Muscle of leg (tissue), 11 donors: ENCODE data around the gene RNF113A. TPM values are rescaled to one million over a fixed set of nuclear protein-coding genes. Genes with fewer than 3 reads are reported as not detected.
"Not testable (repeated sequence)": the region's sequence is repeated elsewhere in the genome, so short reads cannot be mapped to it uniquely, and the experiment has no call there.

Experiments
- DNase-seq: peaks from one replicate; pipeline ENCODE4 v3.0.0; 2013
- H3K27ac ChIP-seq: one replicate; pipeline ENCODE4 v1.5.1; 2013; ENCODE audit warnings: mild to moderate bottlenecking, low read length, control low read depth
- H3K27me3 ChIP-seq: one replicate; pipeline ENCODE4 v1.6.1; 2013; ENCODE audit warnings: low read length; ENCODE audit not compliant: control insufficient read depth, insufficient read depth
- H3K36me3 ChIP-seq: one replicate; pipeline ENCODE4 v1.6.1; 2013; ENCODE audit warnings: low read length; ENCODE audit not compliant: control insufficient read depth, insufficient read depth
- H3K4me1 ChIP-seq: one replicate; pipeline ENCODE4 v1.6.1; 2013; ENCODE audit warnings: low read length; ENCODE audit not compliant: control insufficient read depth, insufficient read depth
- H3K4me3 ChIP-seq: one replicate; pipeline ENCODE4 v1.5.1; 2013; ENCODE audit warnings: low read length, control low read depth
- H3K9me3 ChIP-seq: replicated peaks from 2 replicates; pipeline ENCODE4 v1.6.1; 2013; ENCODE audit warnings: low read depth, low read length; ENCODE audit not compliant: control insufficient read depth
- WGBS: methylation state at CpG from one replicate; pipeline ENCODE4 v1.1.5; 2013; ENCODE audit warnings: missing lambda C conversion rate; ENCODE audit not compliant: insufficient coverage; 5-methylcytosine and 5-hydroxymethylcytosine counted together
- polyA plus RNA-seq, 8 donors: library from polyadenylated mRNA; unstranded; fragments of 120-200 nt; gene quantifications; one replicate each; pipeline versions ENCODE4 v1.2.1 to v1.2.3, GENCODE V29; 2013; ENCODE audit warnings: inconsistent platforms in 1 of 8, low replicate concordance in 1 of 8; ENCODE audit not compliant: insufficient read length in 8 of 8, insufficient read depth in 1 of 8
- total RNA-seq: library from RNA; stranded (reverse); fragments of 120-200 nt; gene quantifications from one replicate; pipeline ENCODE4 v1.2.4, GENCODE V29; 2013

Gene RNF113A
- total and polyA plus RNA-seq, 9 donors: 8.1 to 11.9 (median 9.4) TPM

DNA sequence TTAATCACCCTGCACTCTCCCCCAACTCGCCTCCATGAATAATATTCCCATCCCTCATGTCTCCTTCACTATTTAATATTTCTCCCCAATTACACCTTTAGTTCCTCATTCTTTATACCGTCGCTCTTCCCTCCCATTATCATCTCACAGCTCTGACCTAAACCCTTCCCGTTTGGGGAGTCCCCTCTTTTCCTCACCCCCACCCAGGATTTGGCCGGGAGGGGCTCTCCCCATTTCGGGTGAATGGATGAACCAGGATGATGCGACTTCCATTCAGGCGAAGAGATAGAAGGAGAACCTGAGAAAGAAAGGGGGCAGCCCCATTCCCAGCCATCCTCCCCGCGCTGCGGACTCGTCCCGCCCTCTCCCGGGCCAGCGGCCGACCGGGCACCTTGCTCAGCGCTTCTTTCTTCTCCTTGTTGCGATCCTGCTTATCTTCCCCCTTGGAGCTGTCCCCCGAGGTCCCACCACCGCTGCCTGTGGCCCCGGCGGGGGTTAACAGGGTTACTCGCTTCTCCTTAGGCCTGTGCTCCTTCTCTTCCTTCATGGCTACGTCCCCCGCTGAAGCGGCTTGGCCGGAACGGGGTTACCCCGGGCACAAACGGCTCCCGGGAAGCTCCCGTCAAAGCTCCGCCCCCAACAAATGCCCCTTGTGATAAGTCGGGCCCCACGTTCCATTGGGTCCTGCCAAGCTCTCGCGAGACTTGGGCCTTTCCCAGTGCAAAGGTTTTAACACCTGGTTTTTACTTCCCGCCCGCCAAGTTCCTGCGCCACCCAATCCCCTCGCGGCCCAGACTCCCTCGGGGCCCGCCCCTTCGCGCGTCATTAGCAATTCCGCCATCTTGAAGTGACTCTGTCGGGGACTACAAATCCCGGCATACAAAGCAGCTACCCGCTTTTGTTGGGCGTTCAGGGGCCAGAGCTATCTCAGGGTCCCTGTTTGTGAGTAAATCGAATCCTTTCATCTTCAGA, 18.9 kb downstream of the RNF113A start, which contains the start of gene UPF3B:
Gene UPF3B, minus strand, starts transcription at position 582 of the 972 bp plus-strand sequence. Its CDS starts 35 bp downstream, at position 547.
- Histone ChIP-seq H3K4me3 (peak within 1 kb of the TSS; percentile 82), H3K9me3 (no peaks in the 10 kb centered on the region), H3K27ac (peak within 1 kb of the TSS; percentile 98), H3K36me3 (peaks cover 2% of the 10 kb centered on the region), H3K4me1 (peaks cover 2% of the 10 kb centered on the region), H3K27me3 (no peaks in the 10 kb centered on the region)
- 42% methylated on average over 49 of the region's 54 CpGs for WGBS
- peak; percentile 96 for DNase-seq

DNA sequence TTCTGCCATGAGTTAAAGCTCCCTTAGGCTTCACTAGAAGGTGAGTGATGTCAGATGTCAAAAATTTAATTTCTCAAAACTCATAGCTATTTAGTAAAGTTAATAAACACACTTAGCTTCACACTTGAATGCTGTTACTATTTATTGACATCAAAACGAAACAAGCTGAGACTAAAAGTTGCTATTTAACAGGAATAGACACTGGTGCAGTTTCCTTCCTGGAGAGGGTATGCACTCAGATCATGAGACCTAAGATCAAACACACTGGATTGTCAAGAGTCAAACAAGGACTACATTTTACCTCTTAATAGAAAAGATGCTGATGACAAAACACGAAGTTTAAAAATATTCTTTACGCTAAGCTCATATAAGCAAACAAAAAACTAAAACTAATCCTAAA, 37.6 kb downstream of the RNF113A start:
- no peak for DNase-seq
- peaks cover 19% of the 10 kb centered on the region for H3K36me3 ChIP-seq
- H3K27me3 ChIP-seq: no peaks in the 10 kb centered on the region
- H3K9me3 ChIP-seq: no peaks in the 10 kb centered on the region
- no peaks in the 10 kb centered on the region for H3K4me1 ChIP-seq
- no peak overlapping the region for H3K27ac ChIP-seq
- no CpG with 5 or more reads among the region's 3 CpGs for WGBS
- no peak overlapping the region for H3K4me3 ChIP-seq

DNA sequence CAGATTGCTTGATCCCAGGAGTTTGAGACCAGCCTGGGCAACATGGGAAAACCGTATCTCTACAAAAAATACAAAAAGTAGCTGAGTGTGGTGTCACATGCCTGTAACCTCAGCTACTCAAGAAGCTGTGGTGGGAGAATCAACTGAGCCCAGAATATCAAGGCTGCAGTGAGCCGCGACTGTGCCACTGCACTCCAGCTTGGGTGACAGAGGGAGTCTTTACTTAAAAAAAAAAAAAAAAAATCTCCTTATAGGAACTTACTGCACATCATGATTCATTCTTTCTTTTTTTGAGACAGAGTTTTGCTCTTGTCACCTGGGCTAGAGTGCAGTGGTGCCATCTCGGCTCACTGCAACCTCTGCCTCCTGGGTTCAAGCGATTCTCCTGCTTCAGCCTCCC, 43.1 kb downstream of the RNF113A start:
- 94% methylated on average over 2 of the region's 5 CpGs for WGBS
- DNase-seq: no peak
- no peaks in the 10 kb centered on the region for H3K36me3 ChIP-seq
- no peaks in the 10 kb centered on the region for H3K4me1 ChIP-seq
- no peak overlapping the region for H3K27ac ChIP-seq
- no peak overlapping the region for H3K4me3 ChIP-seq
- H3K9me3 ChIP-seq: no peaks in the 10 kb centered on the region
- H3K27me3 ChIP-seq: no peaks in the 10 kb centered on the region

DNA sequence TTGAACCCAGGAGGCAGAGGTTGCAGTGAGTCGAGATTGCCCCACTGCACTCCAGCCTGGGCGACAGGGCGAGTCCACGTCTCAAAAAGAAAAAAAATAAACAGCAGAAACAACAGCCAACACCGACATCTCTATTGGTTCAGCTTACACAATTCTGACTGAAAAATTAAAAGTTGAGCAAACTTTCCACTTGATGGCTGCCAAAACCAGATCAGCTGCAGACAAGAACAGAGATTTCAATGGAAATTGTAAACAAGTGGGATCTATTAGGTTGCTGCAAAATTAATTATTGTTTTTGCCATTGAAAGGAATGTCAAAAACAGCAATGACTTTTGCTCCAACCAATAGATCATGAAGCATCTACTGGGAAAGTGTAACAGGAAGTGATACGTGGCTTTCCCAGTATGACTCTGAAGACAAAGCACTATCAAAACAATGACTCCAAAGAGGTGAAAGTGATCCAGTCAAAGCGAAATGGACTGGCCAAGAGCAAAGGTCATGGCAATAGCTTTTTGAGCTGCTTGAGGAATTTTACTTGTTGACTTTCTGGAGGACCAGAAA, 45.1 kb downstream of the RNF113A start:
- Histone ChIP-seq H3K9me3 (no peaks in the 10 kb centered on the region), H3K27me3 (no peaks in the 10 kb centered on the region), H3K4me1 (no peaks in the 10 kb centered on the region), H3K27ac (no peak overlapping the region), H3K36me3 (no peaks in the 10 kb centered on the region), H3K4me3 (no peak overlapping the region)
- WGBS: 83% methylated on average over 4 of the region's 7 CpGs
- DNase-seq: no peak

DNA sequence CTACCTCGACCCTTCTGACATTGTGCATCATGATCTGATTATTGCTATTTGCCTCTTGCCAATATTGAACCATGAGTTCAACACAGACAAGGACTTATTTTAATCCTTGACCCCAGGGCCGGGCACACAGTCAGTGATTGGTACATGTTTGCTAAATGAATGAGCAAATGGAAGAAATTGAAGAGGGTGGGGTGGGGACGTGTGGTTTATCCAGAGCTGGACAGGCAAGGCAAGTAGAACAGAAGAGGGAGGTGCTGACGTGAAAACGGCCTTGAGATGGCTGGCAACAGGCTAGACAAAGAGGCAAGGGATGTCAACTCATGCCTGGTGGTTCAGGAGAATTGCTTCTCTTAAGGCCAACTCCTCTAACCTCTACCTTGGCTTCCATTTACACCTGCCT, 47.3 kb downstream of the RNF113A start:
- not testable (repeated sequence) for H3K9me3 ChIP-seq, DNase-seq, H3K27me3 ChIP-seq, H3K36me3 ChIP-seq, H3K4me1 ChIP-seq, H3K27ac ChIP-seq, H3K4me3 ChIP-seq
- WGBS: no CpG with 5 or more reads among the region's 5 CpGs

DNA sequence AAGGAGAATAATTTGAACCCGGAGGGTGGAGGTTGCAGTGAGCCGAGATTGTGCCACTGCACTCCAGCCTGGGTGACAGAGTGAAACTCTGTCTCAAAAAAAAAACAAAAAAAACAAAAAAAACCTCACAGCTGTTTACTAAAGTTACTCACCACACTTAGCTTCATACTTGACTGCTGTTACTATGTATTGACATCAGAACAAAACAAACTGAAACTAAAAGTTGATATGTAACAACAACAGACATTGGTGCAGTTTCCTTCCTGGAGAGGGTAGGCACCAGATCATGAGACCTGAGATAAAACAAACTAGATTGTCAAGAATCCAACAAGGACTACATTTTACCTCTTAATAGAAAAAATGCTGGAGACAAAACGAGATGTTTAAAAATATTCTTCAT, 49.8 kb downstream of the RNF113A start:
- H3K9me3 ChIP-seq, H3K4me3 ChIP-seq, H3K27ac ChIP-seq, H3K4me1 ChIP-seq, H3K36me3 ChIP-seq, H3K27me3 ChIP-seq: not testable (repeated sequence)
- DNase-seq: peak; percentile 22
- no CpG with 5 or more reads among the region's 3 CpGs for WGBS

Other genes starting within 250 kb of the RNF113A start
- 39.0 TPM for gene SEPTIN6, start 178.6 kb downstream of the RNF113A start, total RNA-seq
- 10 to 100 TPM; 26.5 to 50.0 (median 38.9) TPM for gene SEPTIN6, start 178.6 kb downstream of the RNF113A start, polyA plus RNA-seq
- gene SOWAHD, start 113.1 kb downstream of the RNF113A start, total RNA-seq: 0.49 TPM
- 1 to 10 TPM in 1 of 8 donors, under 1 TPM in 7; 0.41 to 1.1 (median 0.62) TPM for gene SOWAHD, start 113.1 kb downstream of the RNF113A start, polyA plus RNA-seq
- gene RPL39, start 80.1 kb downstream of the RNF113A start, total RNA-seq: 6,022 TPM
- 1,000 to 10,000 TPM; 2,943 to 4,160 (median 3,307) TPM for gene RPL39, start 80.1 kb downstream of the RNF113A start, polyA plus RNA-seq
- gene UPF3B, start 18.8 kb downstream of the RNF113A start, total RNA-seq: 3.8 TPM
- 10 to 100 TPM; 12.1 to 14.4 (median 13.0) TPM for gene UPF3B, start 18.8 kb downstream of the RNF113A start, polyA plus RNA-seq
- gene NDUFA1, start 99 bp upstream of the RNF113A start, total RNA-seq: 183 TPM
- 100 to 1,000 TPM in 5 of 8 donors, 10 to 100 TPM in 3; 89.4 to 142 (median 115) TPM for gene NDUFA1, start 99 bp upstream of the RNF113A start, polyA plus RNA-seq
- gene AKAP14, start 24.2 kb upstream of the RNF113A start, total RNA-seq: not detected
- gene AKAP14, start 24.2 kb upstream of the RNF113A start, polyA plus RNA-seq: not detected
- 5.4 TPM for gene NKAP, start 72.0 kb upstream of the RNF113A start, total RNA-seq
- 1 to 10 TPM; 6.9 to 9.5 (median 8.2) TPM for gene NKAP, start 72.0 kb upstream of the RNF113A start, polyA plus RNA-seq
- not detected for gene RHOXF2B, start 206.0 kb upstream of the RNF113A start, total RNA-seq
- under 1 TPM in 2 of 8 donors, not detected in 6; 0.15 to 0.20 TPM for gene RHOXF2B, start 206.0 kb upstream of the RNF113A start, polyA plus RNA-seq
- gene RHOXF1, start 244.2 kb upstream of the RNF113A start, total RNA-seq: 0.09 TPM
- gene RHOXF1, start 244.2 kb upstream of the RNF113A start, polyA plus RNA-seq: under 1 TPM in 4 of 8 donors, not detected in 4; 0.18 to 0.76 (median 0.37) TPM